WTC11 (cell line): ENCODE data around the gene EMP2. TPM values are rescaled to one million over a fixed set of nuclear protein-coding genes. Genes with fewer than 3 reads are reported as not detected.

ENCODE experiments used
- ATAC-seq: fragments of 200-7000 bp; cut with Tn5 transposase; 2 replicates; pipeline ENCODE4 v1.10.0; 2021; ENCODE audit warnings: mild to moderate bottlenecking, moderate library complexity
- CTCF ChIA-PET: fragments of 300-600 bp; sonication (Branson Sonifier 250); formaldehyde crosslinking; loops from one replicate; lab custom pipeline; 2021; ENCODE audit warnings: antibody characterized with exemption; lab: Charles Lee
- POLR2A ChIA-PET: fragments of 350-600 bp; sonication (Branson Sonifier 250); formaldehyde crosslinking; loops from one replicate; lab custom pipeline; 2021; ENCODE audit warnings: antibody characterized with exemption; lab: Charles Lee
- DNase-seq: peaks from one replicate; pipeline ENCODE4 v3.0.0; 2021; ENCODE audit warnings: low spot score
- H3K27ac Mint-ChIP-seq: 2 replicates; pipeline ENCODE4 v1.8.0; 2021; ENCODE audit warnings: mixed read lengths
- H3K27me3 Mint-ChIP-seq: 2 replicates; pipeline ENCODE4 v1.8.0; 2021; ENCODE audit warnings: low read depth, mild to moderate bottlenecking, moderate library complexity, mixed read lengths
- H3K36me3 Mint-ChIP-seq: 2 replicates; pipeline ENCODE4 v1.8.0; 2021; ENCODE audit warnings: mixed read lengths
- H3K4me1 Mint-ChIP-seq: 2 replicates; pipeline ENCODE4 v1.8.0; 2022; ENCODE audit warnings: mixed read lengths
- H3K4me3 Mint-ChIP-seq: 2 replicates; pipeline ENCODE4 v1.8.0; 2021; ENCODE audit warnings: mild to moderate bottlenecking, moderate library complexity, mixed read lengths
- H3K9me3 Mint-ChIP-seq: 2 replicates; pipeline ENCODE4 v1.8.0; 2021; ENCODE audit warnings: mixed read lengths
- ATF6 ChIP-seq: sonication (generic); formaldehyde crosslinking; IDR thresholded peaks from 2 replicates; pipeline ENCODE4 v1.8.1; 2023; ENCODE audit warnings: mild to moderate bottlenecking, missing genetic modification reagents
- ERG ChIP-seq: fragments of 250-450 bp; sonication (Bioruptor Pico); IDR thresholded peaks from 2 replicates; pipeline ENCODE4 v1.8.0; 2021; ENCODE audit warnings: mild to moderate bottlenecking
- KAT7 ChIP-seq: sonication (generic); formaldehyde crosslinking; IDR thresholded peaks from 2 replicates; pipeline ENCODE4 v1.8.1; 2023; ENCODE audit warnings: missing genetic modification reagents, mild to moderate bottlenecking, borderline replicate concordance
- SMAD4 ChIP-seq: sonication (generic); formaldehyde crosslinking; IDR thresholded peaks from 2 replicates; pipeline ENCODE4 v1.8.0; 2022; ENCODE audit warnings: mild to moderate bottlenecking, missing genetic modification reagents
- SP1 ChIP-seq: sonication (generic); formaldehyde crosslinking; conservative IDR thresholded peaks from 2 replicates; pipeline ENCODE4 v1.8.1; 2022; ENCODE audit warnings: missing genetic modification reagents
- ZMAT4 ChIP-seq: fragments of 250-450 bp; sonication (Bioruptor Pico); IDR thresholded peaks from 2 replicates; pipeline ENCODE4 v1.9.0; 2021; ENCODE audit warnings: mild to moderate bottlenecking
- ZNF232 ChIP-seq: sonication (generic); formaldehyde crosslinking; IDR thresholded peaks from 2 replicates; pipeline ENCODE4 v1.8.0; 2022; ENCODE audit warnings: mild to moderate bottlenecking, missing genetic modification reagents
- ZNF281 ChIP-seq: sonication (generic); formaldehyde crosslinking; IDR thresholded peaks from 2 replicates; pipeline ENCODE4 v1.8.0; 2023; ENCODE audit warnings: mild to moderate bottlenecking, missing genetic modification reagents
- total RNA-seq: library from RNA; stranded (reverse); gene quantifications from 3 replicates; pipeline ENCODE4 v1.2.3, GENCODE V29; 2021
- TF ChIP-seq, protein P1 (sequence below): fragments of 250-450 bp; sonication (Bioruptor Pico); IDR thresholded peaks from 2 replicates; pipeline ENCODE4 v1.9.0; 2021; ENCODE audit warnings: mild to moderate bottlenecking, borderline replicate concordance
- TF ChIP-seq, protein P2 (sequence below): sonication (generic); formaldehyde crosslinking; IDR thresholded peaks from 2 replicates; pipeline ENCODE4 v1.8.1; 2023; ENCODE audit warnings: mild to moderate bottlenecking, missing genetic modification reagents
- TF ChIP-seq, protein P3 (sequence below): sonication (generic); formaldehyde crosslinking; IDR thresholded peaks from 2 replicates; pipeline ENCODE4 v1.8.1; 2022; ENCODE audit warnings: low read depth, missing genetic modification reagents, borderline replicate concordance

EMP2 gene
- total RNA-seq, 1 experiment from 2014 or later: 16.4 TPM

DNA sequence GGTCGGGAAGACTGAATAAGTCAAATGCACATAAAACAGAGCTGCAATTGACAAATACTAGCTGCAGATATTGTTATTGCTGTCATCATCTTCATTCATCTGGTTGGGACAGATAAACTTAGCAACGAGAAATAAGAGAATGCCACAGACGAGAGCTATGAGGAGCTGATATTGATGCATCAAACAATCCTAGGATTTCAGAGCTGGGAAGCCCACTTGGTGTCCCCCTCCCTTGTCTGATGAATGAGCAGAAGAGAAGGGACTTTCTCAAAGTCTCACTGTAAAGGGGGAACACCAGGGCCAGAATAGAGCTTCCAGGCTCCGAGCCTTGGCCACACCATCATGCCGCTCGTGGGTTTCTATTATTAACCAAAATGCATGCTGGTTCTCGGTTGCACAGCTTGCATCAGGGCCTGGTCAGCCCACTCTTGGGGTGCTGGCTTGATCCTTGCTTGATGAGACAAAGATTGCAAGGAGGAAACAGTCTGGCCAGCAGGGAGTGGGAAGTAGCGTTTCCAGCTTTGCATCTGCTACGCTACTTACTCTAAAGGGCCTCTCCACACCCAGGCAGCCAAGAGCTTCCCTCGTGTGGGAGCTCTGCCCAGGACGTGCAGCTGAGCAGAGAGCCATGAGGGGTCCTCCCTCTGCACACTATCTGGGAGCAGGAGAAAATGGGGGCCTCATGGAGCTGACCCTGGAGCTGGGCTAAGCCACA lies 28.4 kb upstream of the EMP2 start:
- Mint-ChIP-seq H3K4me1 (peaks cover 15% of the 10 kb centered on the region), H3K27ac (no peak overlapping the region), H3K36me3 (no peaks in the 10 kb centered on the region), H3K27me3 (no peaks in the 10 kb centered on the region; the same call in 1 of the 2 replicates), H3K4me3 (no peak overlapping the region), H3K9me3 (0 out of 2 replicates have a peak, but pooled peaks cover 4% of the 10 kb centered on the region)
- ChIA-PET CTCF (interaction anchor here (0.5 to 1.8 kb wide), 8 partner anchors 28 to 310 kb away, joined by 3 to 6 read pairs (median 3); partner anchors contain the start of gene EMP2), POLR2A (no interaction called here)
- ATAC-seq (no peak), DNase-seq (no peak)
- TF ChIP-seq ERG (CRISPR knock-in tag): no peak
- TF ChIP-seq, protein P1, sequence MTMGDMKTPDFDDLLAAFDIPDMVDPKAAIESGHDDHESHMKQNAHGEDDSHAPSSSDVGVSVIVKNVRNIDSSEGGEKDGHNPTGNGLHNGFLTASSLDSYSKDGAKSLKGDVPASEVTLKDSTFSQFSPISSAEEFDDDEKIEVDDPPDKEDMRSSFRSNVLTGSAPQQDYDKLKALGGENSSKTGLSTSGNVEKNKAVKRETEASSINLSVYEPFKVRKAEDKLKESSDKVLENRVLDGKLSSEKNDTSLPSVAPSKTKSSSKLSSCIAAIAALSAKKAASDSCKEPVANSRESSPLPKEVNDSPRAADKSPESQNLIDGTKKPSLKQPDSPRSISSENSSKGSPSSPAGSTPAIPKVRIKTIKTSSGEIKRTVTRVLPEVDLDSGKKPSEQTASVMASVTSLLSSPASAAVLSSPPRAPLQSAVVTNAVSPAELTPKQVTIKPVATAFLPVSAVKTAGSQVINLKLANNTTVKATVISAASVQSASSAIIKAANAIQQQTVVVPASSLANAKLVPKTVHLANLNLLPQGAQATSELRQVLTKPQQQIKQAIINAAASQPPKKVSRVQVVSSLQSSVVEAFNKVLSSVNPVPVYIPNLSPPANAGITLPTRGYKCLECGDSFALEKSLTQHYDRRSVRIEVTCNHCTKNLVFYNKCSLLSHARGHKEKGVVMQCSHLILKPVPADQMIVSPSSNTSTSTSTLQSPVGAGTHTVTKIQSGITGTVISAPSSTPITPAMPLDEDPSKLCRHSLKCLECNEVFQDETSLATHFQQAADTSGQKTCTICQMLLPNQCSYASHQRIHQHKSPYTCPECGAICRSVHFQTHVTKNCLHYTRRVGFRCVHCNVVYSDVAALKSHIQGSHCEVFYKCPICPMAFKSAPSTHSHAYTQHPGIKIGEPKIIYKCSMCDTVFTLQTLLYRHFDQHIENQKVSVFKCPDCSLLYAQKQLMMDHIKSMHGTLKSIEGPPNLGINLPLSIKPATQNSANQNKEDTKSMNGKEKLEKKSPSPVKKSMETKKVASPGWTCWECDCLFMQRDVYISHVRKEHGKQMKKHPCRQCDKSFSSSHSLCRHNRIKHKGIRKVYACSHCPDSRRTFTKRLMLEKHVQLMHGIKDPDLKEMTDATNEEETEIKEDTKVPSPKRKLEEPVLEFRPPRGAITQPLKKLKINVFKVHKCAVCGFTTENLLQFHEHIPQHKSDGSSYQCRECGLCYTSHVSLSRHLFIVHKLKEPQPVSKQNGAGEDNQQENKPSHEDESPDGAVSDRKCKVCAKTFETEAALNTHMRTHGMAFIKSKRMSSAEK (CRISPR knock-in tag): no peak
- no peak for TF ChIP-seq ZMAT4 (CRISPR knock-in tag)
- TF ChIP-seq, protein P2, sequence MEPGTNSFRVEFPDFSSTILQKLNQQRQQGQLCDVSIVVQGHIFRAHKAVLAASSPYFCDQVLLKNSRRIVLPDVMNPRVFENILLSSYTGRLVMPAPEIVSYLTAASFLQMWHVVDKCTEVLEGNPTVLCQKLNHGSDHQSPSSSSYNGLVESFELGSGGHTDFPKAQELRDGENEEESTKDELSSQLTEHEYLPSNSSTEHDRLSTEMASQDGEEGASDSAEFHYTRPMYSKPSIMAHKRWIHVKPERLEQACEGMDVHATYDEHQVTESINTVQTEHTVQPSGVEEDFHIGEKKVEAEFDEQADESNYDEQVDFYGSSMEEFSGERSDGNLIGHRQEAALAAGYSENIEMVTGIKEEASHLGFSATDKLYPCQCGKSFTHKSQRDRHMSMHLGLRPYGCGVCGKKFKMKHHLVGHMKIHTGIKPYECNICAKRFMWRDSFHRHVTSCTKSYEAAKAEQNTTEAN (CRISPR knock-in tag): no peak
- no peak for TF ChIP-seq ATF6
- no peak for TF ChIP-seq KAT7 (CRISPR knock-in tag)
- no peak for TF ChIP-seq ZNF281 (CRISPR knock-in tag)
- no peak for TF ChIP-seq ZNF232 (CRISPR knock-in tag)
- TF ChIP-seq SMAD4 (CRISPR knock-in tag): no peak

GRCh38 chr16:10607157-10607556 lies 26.8 kb upstream of the EMP2 start:
- Mint-ChIP-seq H3K27me3 (no peaks in the 10 kb centered on the region; the same call in 1 of the 2 replicates), H3K27ac (no peak overlapping the region), H3K36me3 (no peaks in the 10 kb centered on the region), H3K4me1 (peaks cover 18% of the 10 kb centered on the region), H3K9me3 (0 out of 2 replicates have a peak, but pooled peaks cover 4% of the 10 kb centered on the region), H3K4me3 (no peak overlapping the region)
- no peak for ATAC-seq
- POLR2A ChIA-PET: no interaction called here
- DNase-seq: no peak
- CTCF ChIA-PET: interaction anchor here (1.2 to 2.1 kb wide), 3 partner anchors 10 to 30 kb away, joined by 3 to 7 read pairs (median 7); partner anchors contain the start of gene EMP2
- no peak for TF ChIP-seq SP1 (CRISPR knock-in tag)
- TF ChIP-seq, protein P1 (CRISPR knock-in tag): no peak
- TF ChIP-seq, protein P3, sequence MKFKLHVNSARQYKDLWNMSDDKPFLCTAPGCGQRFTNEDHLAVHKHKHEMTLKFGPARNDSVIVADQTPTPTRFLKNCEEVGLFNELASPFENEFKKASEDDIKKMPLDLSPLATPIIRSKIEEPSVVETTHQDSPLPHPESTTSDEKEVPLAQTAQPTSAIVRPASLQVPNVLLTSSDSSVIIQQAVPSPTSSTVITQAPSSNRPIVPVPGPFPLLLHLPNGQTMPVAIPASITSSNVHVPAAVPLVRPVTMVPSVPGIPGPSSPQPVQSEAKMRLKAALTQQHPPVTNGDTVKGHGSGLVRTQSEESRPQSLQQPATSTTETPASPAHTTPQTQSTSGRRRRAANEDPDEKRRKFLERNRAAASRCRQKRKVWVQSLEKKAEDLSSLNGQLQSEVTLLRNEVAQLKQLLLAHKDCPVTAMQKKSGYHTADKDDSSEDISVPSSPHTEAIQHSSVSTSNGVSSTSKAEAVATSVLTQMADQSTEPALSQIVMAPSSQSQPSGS (CRISPR knock-in tag): no peak
